NOMO-1 treated with DMSO at 0.1 percent for 48 hours (cell line): ENCODE measurements around the gene CCDC148.

ENCODE experiments used
- DNase-seq: peaks from one replicate; lab custom pipeline; 2025; ENCODE audit not compliant: unreplicated experiment; lab: John Stamatoyannopoulos, UW

CCDC148 gene

DNA sequence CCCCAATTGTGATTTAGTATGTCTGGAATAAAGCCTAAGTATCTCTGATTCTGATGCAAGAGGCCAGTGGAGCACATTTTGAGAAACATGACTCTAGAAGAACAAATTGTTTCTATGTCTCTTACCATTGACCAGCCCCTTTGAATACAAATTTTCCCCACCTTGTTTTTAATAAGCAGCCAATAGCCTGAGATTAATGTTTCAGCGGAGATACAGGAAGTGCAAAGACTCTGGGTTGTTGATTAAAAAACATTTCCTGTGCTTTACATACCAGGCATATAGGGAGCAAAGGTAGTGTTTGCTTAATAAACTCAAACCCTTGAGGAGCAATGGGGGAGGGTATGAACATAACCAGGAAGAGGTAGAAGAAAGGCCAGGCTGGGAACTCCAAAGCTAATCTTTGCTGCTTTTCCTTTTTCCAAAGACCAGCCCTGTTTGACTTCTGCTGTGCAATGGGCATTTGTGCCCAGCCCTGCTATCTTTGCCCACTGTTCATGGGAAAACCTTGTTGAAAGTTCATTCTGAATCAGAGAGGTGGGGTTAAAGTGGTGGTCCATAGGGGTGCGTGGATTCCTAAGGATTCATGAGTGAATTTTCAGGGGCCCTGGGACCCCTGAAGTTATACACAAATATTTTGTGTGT is 325.6 kb downstream of the CCDC148 start:
- DNase-seq, result no peak

DNA sequence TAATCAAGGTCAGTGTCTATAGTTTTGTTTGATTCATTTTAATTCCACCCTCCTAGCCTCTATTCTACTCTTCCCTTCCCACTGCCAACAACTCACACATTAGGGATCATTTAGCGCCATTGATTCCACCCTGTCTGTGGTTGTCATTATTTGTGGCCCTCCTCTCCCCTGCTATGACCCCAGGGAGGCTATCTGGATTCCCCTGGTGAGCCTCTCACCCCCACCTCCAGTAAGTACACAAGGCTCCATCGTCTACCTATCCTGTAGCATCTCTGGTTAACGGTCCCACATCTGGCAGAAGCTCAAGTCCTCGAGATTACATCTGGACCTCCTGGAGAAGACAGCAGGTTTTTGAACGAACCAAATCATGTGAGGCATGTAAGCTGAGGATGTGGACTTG is 327.5 kb downstream of the CCDC148 start:
- DNase-seq, result no peak

DNA sequence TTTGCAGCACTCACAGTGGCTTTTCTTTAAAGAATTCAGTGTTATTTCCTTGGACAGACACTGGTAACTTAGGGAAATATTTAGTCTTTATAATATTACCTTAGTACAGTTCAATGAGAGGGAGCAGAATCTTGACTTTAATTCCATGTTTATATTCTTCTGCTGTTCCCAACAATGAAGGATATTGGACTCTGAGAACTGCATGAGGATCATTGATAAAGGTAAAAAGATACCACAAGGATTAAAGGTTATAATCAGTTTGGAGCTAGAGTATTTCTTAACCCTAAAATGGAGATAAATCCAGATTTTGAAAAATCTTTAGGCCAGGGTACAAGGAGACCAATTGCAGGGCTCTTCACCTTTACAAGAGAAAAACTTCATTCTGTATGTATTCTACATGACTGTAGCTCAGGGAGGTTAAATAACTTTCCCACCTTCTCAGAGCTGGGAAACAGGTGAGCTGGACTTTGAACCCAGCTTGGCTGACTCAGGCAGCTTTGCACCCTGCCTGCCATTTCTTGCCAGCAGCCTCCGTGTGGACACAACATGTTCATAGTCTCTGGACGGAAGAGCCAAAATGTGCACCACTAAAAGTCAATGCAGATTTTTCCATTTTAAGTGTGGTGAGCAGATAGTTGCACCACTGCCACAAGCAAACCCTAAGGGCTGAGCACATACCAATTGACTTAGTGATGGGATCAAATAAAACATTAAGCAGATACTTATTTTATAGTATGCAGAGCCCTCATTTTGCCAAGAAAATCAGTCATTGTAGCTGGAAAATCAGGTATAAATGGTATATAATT is 328.2 kb downstream of the CCDC148 start:
- no peak for DNase-seq

DNA sequence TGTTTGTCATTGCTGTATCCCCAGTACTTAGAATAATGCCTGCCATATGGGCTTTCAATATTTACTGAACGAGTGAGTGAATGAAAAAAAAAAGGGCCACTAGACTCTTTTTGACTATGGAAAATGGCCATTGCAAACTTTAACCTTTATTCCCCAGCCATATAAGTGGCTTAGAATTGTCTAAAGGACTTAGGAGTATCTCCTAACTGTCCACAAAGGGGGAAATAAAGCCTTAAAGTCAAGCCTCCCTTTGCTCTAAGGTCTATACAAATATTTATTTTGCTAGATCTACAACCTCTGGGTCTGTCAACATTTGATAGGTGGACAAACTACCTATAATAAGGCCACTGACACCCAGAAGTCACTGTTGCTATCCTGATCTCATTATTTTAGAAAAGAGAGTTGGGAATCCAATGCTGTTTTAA is 329.2 kb downstream of the CCDC148 start:
- DNase-seq, result no peak

DNA sequence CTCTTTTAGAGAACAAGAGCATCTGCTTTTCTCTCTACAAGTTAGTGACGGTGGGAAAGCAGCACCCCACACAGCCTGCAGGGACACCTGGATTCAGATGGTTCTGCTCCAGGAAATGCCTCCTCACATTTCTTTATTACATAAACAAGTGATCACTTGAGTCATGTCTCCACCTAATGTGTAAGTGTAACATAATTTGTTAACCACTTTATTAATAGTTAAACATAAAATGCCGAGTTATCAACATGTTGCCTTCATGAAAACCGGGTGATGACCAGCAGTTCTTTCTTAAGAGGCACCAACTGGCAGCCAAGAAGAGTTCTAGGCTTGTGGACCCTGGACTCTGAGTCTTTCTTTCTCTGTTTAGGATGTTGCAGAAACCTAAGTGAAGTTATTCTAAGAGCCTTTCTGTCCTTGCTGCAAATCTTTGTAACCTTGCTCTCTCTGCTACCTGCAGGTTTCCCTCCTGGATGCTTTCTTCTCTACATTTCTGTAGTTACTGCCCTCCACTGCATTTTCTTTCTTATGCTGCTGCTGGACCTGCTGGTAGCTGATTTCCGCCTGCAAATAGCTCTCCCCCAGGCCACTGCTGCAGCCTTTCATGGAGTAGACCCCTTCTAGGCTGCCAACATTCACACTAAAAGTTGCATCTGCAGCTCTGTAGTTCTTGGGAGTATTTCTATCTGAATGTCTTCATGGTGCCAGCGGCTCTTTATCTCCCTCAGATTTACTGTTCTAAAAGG is 330.6 kb downstream of the CCDC148 start:
- DNase-seq, result no peak

DNA sequence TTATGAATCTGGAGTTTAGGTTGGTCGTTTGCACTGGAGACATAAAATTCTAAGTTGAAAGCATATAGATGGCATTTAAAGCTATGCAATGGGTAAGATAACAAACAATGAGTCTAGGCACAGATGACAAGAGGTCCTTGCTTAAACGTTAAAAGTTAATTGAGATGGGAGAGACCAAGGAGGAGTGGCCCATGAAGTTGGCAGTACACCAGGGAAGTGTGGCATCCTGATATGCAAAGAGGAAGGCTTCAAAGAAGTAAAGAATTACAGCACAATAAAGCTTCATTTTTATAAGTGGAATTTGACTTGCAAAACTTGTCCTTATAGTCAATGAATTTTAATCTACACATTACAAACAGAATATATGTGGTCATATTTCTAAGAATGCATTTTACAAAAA is 331.7 kb downstream of the CCDC148 start:
- no peak for DNase-seq
